Mesenchymal stem cell (in vitro differentiated cells and primary cell): Measurements from ENCODE around the gene ABCC9. TPM values are rescaled to one million over a fixed set of nuclear protein-coding genes. Genes with fewer than 3 reads are reported as not detected.

ENCODE experiments used
- small RNA-seq: library from polyadenylated mRNA; stranded (forward); fragments of <200 nt; extraction: miRNeasy Mini kit (QIAGEN cat#:217004); gene quantifications from one replicate; pipeline ENCODE3, GENCODE V24; 2013; ENCODE audit warnings: low read depth

ABCC9 gene

Small RNAs within 50 kb of the gene (small RNA-seq; reads per million reads assigned to genes)
- gene AC008250.2 = not detected
